ENCODE measurements around the gene OXT. TPM values are rescaled to one million over a fixed set of nuclear protein-coding genes. Genes with fewer than 3 reads are reported as not detected.
A peak's percentile ranks its signal among the peaks of the same experiment; 100 is the strongest.

OXT gene
- total and polyA plus RNA-seq, 2 of the 13 experiments (the other 11 are each of a cell fraction or from before 2014, with no cell fraction given) = not detected

DNA sequence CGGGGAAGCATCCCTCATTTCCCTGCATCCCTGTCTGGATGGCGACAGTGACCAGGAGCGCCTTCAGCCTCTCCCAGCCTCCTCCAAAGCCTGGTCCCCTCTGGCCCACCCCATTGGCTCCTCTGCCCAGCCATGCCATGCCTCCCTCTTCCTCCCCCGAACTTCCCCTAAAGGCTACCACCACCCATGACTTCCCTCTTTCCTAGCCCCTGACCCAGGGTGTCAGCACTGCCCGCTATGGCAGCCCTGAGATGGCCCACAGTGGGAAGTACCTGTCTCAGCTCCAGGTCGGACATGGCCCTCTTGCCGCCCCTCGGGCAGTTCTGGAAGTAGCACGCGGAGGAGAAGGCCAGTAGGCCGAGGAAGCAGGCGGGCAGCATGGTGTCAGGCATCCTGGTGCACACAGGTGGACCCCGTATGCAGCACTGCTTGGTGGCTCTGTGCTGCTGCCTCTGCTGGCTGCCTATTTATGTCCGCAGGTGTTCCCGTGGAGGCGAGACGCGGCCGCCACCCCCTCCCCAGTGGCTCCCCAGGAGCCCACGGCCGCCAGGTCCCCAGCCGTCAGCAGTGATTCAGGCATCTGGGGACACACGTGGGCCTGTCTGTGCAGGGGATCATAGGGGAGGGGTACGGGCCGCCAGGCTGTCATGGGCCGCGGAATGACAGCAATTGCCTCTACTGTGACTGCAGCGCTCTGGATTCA lies 13.0 kb downstream of the OXT start, which contains the start of gene AVP (continued):
- TF ChIP-seq, protein P1, sequence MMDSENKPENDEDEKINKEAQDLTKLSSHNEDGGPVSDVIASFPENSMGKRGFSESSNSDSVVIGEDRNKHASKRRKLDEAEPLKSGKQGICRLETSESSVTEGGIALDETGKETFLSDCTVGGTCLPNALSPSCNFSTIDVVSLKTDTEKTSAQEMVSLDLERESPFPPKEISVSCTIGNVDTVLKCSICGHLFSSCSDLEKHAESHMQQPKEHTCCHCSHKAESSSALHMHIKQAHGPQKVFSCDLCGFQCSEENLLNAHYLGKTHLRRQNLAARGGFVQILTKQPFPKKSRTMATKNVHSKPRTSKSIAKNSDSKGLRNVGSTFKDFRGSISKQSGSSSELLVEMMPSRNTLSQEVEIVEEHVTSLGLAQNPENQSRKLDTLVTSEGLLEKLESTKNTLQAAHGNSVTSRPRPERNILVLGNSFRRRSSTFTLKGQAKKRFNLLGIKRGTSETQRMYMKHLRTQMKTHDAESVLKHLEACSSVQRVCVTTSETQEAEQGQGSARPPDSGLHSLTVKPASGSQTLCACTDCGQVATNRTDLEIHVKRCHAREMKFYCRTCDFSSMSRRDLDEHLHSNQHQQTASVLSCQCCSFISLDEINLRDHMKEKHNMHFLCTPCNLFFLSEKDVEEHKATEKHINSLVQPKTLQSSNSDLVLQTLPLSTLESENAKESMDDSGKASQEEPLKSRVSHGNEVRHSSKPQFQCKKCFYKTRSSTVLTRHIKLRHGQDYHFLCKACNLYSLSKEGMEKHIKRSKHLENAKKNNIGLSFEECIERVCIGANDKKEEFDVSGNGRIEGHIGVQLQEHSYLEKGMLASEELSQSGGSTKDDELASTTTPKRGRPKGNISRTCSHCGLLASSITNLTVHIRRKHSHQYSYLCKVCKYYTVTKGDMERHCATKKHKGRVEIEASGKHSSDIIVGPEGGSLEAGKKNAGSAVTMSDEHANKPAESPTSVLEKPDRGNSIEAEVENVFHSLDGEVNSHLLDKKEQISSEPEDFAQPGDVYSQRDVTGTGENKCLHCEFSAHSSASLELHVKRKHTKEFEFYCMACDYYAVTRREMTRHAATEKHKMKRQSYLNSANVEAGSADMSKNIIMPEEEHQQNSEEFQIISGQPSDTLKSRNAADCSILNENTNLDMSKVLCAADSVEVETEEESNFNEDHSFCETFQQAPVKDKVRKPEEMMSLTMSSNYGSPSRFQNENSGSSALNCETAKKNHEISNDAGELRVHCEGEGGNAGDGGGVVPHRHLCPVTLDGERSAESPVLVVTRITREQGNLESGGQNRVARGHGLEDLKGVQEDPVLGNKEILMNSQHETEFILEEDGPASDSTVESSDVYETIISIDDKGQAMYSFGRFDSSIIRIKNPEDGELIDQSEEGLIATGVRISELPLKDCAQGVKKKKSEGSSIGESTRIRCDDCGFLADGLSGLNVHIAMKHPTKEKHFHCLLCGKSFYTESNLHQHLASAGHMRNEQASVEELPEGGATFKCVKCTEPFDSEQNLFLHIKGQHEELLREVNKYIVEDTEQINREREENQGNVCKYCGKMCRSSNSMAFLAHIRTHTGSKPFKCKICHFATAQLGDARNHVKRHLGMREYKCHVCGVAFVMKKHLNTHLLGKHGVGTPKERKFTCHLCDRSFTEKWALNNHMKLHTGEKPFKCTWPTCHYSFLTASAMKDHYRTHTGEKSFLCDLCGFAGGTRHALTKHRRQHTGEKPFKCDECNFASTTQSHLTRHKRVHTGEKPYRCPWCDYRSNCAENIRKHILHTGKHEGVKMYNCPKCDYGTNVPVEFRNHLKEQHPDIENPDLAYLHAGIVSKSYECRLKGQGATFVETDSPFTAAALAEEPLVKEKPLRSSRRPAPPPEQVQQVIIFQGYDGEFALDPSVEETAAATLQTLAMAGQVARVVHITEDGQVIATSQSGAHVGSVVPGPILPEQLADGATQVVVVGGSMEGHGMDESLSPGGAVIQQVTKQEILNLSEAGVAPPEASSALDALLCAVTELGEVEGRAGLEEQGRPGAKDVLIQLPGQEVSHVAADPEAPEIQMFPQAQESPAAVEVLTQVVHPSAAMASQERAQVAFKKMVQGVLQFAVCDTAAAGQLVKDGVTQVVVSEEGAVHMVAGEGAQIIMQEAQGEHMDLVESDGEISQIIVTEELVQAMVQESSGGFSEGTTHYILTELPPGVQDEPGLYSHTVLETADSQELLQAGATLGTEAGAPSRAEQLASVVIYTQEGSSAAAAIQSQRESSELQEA (CRISPR knock-in tag; IDR thresholded peaks at IDR 0.05; ENCODE audit: not compliant biosample characterization) = peak; percentile 19
- TF ChIP-seq HIVEP1 (CRISPR knock-in tag; IDR thresholded peaks at IDR 0.05) = 0 out of 2 replicates have a peak, but pooled peaks have one; percentile 16
- TF ChIP-seq, protein P2, sequence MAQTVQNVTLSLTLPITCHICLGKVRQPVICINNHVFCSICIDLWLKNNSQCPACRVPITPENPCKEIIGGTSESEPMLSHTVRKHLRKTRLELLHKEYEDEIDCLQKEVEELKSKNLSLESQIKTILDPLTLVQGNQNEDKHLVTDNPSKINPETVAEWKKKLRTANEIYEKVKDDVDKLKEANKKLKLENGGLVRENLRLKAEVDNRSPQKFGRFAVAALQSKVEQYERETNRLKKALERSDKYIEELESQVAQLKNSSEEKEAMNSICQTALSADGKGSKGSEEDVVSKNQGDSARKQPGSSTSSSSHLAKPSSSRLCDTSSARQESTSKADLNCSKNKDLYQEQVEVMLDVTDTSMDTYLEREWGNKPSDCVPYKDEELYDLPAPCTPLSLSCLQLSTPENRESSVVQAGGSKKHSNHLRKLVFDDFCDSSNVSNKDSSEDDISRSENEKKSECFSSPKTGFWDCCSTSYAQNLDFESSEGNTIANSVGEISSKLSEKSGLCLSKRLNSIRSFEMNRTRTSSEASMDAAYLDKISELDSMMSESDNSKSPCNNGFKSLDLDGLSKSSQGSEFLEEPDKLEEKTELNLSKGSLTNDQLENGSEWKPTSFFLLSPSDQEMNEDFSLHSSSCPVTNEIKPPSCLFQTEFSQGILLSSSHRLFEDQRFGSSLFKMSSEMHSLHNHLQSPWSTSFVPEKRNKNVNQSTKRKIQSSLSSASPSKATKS (CRISPR knock-in tag; IDR thresholded peaks at IDR 0.05) = no peak
- TF ChIP-seq KLF16 (CRISPR knock-in tag; IDR thresholded peaks at IDR 0.05) = no peak
- no peak for TF ChIP-seq HDAC2 (CRISPR knock-in tag; IDR thresholded peaks at IDR 0.05)
- TF ChIP-seq EZH2 (conservative IDR thresholded peaks at IDR 0.05; ENCODE audit: low read depth, low read length) = 0 out of 2 replicates have a peak, but pooled peaks have one; percentile 24
- no peak for TF ChIP-seq ZNF335 (CRISPR knock-in tag; IDR thresholded peaks at IDR 0.05)
- TF ChIP-seq ZBTB1 (CRISPR knock-in tag; IDR thresholded peaks at IDR 0.05; ENCODE audit: borderline replicate concordance) = no peak
- no peak for TF ChIP-seq SMC3 (IDR thresholded peaks at IDR 0.05; ENCODE audit: low read length)
- TF ChIP-seq SALL2 (CRISPR knock-in tag; IDR thresholded peaks at IDR 0.05) = no peak
- TF ChIP-seq, protein P3, sequence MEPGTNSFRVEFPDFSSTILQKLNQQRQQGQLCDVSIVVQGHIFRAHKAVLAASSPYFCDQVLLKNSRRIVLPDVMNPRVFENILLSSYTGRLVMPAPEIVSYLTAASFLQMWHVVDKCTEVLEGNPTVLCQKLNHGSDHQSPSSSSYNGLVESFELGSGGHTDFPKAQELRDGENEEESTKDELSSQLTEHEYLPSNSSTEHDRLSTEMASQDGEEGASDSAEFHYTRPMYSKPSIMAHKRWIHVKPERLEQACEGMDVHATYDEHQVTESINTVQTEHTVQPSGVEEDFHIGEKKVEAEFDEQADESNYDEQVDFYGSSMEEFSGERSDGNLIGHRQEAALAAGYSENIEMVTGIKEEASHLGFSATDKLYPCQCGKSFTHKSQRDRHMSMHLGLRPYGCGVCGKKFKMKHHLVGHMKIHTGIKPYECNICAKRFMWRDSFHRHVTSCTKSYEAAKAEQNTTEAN (CRISPR knock-in tag; conservative IDR thresholded peaks at IDR 0.05) = no peak
- TF ChIP-seq, protein P4, sequence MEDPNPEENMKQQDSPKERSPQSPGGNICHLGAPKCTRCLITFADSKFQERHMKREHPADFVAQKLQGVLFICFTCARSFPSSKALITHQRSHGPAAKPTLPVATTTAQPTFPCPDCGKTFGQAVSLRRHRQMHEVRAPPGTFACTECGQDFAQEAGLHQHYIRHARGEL (CRISPR knock-in tag; IDR thresholded peaks at IDR 0.05) = peak; percentile 70; the same call in 1 of the 2 replicates
- TF ChIP-seq SRSF9 (IDR thresholded peaks at IDR 0.05; ENCODE audit: borderline replicate concordance, insufficient read depth, low read depth, low read length, poor library complexity, severe bottlenecking) = no peak
- no peak for TF ChIP-seq NR2C2 (CRISPR knock-in tag; IDR thresholded peaks at IDR 0.05; ENCODE audit: borderline replicate concordance)
